Thyroid gland (tissue), 4 donors: ENCODE measurements around the gene GCNT1. TPM values are rescaled to one million over a fixed set of nuclear protein-coding genes. Genes with fewer than 3 reads are reported as not detected.
"Not testable (repeated sequence)": the region's sequence is repeated elsewhere in the genome, so short reads cannot be mapped to it uniquely, and the experiment has no call there.

Source experiments
- DNase-seq, 2 donors: peaks; one replicate each; pipeline ENCODE4 v3.0.0-alpha.2; 2019
- H3K27ac ChIP-seq, 3 donors: fragments of 200-600 bp; sonication (generic); 1 replicate in 2 of 3; 2 replicates in 1 of 3; pipeline ENCODE4 v1.5.1; 2016 to 2019; ENCODE audit warnings: mild to moderate bottlenecking in 1 of 3, moderate library complexity in 1 of 3
- H3K27me3 ChIP-seq: fragments of 200-600 bp; sonication (generic); one replicate; pipeline ENCODE4 v1.5.1; 2019
- H3K36me3 ChIP-seq, 2 donors: fragments of 200-600 bp; sonication (generic); one replicate each; pipeline ENCODE4 v1.5.1; 2016 to 2019
- H3K4me1 ChIP-seq, 2 donors: fragments of 200-600 bp; sonication (generic); one replicate each; pipeline ENCODE4 v1.5.1; 2017 to 2019
- H3K4me3 ChIP-seq, 3 donors: fragments of 200-600 bp; sonication (generic); replicated peaks in 1 of 3; 1 replicate in 2 of 3; 2 replicates in 1 of 3; pipeline ENCODE4 v1.5.1; 2016; ENCODE audit warnings: mild to moderate bottlenecking in 1 of 3
- H3K9me3 ChIP-seq: fragments of 200-600 bp; sonication (generic); one replicate; pipeline ENCODE4 v1.5.1; 2017
- POLR2A ChIP-seq, 2 donors: fragments of 450-650 bp; IDR thresholded peaks; one replicate each; pipeline ENCODE4 v1.6.1; 2017; ENCODE audit warnings: antibody characterized with exemption in 2 of 2, mild to moderate bottlenecking in 2 of 2, moderate library complexity in 1 of 2
- WGBS, 2 donors: methylation state at CpG; one replicate each; pipeline ENCODE4 v1.1.5; 2017; 5-methylcytosine and 5-hydroxymethylcytosine counted together
- intact Hi-C: fragments of 100-400 bp; cut with DNase I; formaldehyde crosslinking; loops from one replicate; pipeline ENCODE4 v1.15.1; 2023
- total RNA-seq, 4 donors: library from RNA; depleted of rRNA; stranded (reverse); fragments of >200 nt; gene quantifications; one replicate each; pipeline ENCODE4 v1.2.3, GENCODE V29; 2016
- TF ChIP-seq, protein P1 (sequence below), 6 experiments: fragments of 200-600 bp in 3 of 6; fragments of 450-650 bp in 3 of 6; sonication (generic) in 3 of 6; IDR thresholded peaks; one replicate each; pipeline ENCODE4 v1.5.1; 2016 to 2019; ENCODE audit warnings: antibody characterized with exemption in 6 of 6, mild to moderate bottlenecking in 2 of 6, inconsistent platforms in 1 of 6, moderate library complexity in 1 of 6

Gene GCNT1
- total RNA-seq, 4 donors from 2014 or later, result 15.4 to 340 (median 30.9) TPM

DNA sequence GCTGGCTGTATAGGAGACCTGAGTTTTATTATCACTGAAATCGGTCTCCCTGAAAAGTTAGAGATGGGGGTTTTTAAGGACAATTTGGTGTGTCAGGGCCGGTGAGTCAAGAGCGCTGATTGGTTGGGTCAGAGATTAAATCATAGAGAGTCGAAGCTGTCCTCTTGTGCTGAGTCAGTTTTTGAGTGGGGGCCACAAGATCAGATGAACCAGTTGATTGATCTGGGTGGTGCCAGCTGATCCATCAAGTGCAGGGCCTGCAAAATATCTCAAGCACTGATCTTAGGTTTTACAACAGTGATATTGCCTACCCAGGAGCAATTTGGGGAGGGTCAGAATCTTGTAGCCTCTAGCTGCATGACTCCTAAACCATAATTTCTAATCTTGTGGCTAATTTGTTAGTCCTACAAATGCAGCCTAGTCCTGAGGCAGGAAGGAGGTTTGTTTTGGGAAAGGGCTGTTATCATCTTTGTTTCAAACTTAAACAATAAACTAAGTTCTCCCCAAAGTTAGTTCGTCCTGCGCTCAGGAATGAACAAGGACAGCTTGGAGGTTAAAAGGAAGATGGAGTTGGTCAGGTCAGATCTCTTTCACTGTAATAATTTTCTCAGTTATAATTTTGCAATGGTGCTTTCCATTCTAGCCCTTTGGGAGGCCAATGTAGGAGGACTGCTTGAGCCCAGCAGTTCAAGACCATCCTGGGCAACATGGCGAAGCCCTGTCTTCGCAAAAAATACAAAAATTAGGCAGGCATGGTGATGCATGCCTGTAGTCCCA is 33.1 kb upstream of the GCNT1 start:
- intact Hi-C loops, result no loop called here
- Histone ChIP-seq H3K4me3 (no peak overlapping the region), H3K27me3 (no peaks in the 10 kb centered on the region), H3K9me3 (no peaks in the 10 kb centered on the region), H3K4me1 (no peaks in the 10 kb centered on the region), H3K36me3 (no peaks in the 10 kb centered on the region), H3K27ac (no peak overlapping the region)
- 91 to 95% methylated on average over 8 of the region's 8 CpGs for WGBS, 2 donors
- DNase-seq, result no peak
- TF ChIP-seq, protein P1, sequence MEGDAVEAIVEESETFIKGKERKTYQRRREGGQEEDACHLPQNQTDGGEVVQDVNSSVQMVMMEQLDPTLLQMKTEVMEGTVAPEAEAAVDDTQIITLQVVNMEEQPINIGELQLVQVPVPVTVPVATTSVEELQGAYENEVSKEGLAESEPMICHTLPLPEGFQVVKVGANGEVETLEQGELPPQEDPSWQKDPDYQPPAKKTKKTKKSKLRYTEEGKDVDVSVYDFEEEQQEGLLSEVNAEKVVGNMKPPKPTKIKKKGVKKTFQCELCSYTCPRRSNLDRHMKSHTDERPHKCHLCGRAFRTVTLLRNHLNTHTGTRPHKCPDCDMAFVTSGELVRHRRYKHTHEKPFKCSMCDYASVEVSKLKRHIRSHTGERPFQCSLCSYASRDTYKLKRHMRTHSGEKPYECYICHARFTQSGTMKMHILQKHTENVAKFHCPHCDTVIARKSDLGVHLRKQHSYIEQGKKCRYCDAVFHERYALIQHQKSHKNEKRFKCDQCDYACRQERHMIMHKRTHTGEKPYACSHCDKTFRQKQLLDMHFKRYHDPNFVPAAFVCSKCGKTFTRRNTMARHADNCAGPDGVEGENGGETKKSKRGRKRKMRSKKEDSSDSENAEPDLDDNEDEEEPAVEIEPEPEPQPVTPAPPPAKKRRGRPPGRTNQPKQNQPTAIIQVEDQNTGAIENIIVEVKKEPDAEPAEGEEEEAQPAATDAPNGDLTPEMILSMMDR (IDR thresholded peaks at IDR 0.05), result no peak
- no peak for TF ChIP-seq POLR2A (IDR thresholded peaks at IDR 0.05)

- Histone ChIP-seq H3K27ac (no peak overlapping the region), H3K27me3 (no peaks in the 10 kb centered on the region), H3K36me3 (no peaks in the 10 kb centered on the region), H3K4me1 (no peaks in the 10 kb centered on the region), H3K4me3 (no peak overlapping the region), H3K9me3 (no peaks in the 10 kb centered on the region)
- no peak for TF ChIP-seq POLR2A (IDR thresholded peaks at IDR 0.05)
- TF ChIP-seq, protein P1 (IDR thresholded peaks at IDR 0.05), result no peak
- intact Hi-C loops, result no loop called here
- DNase-seq, result no peak
- WGBS, 2 donors, result 78 to 91% methylated on average over 7 of the region's 7 CpGs
These were observed 32.1 kb upstream of the GCNT1 start for GRCh38 chr9:76426807-76427419.

GRCh38 chr9:76431601-76432000 is 27.4 kb upstream of the GCNT1 start:
- DNase-seq, result no peak
- WGBS, 2 donors, result 86 to 88% methylated on average over 7 to 8 of the region's 8 CpGs
- H3K36me3 ChIP-seq, result no peaks in the 10 kb centered on the region
- no peaks in the 10 kb centered on the region for H3K9me3 ChIP-seq
- intact Hi-C loops, result no loop called here
- H3K4me1 ChIP-seq, result no peaks in the 10 kb centered on the region
- no peaks in the 10 kb centered on the region for H3K27me3 ChIP-seq
- TF ChIP-seq, protein P1 (IDR thresholded peaks at IDR 0.05), result no peak
- no peak for TF ChIP-seq POLR2A (IDR thresholded peaks at IDR 0.05)
- H3K4me3 ChIP-seq, result no peak overlapping the region
- H3K27ac ChIP-seq, result no peak overlapping the region

DNA sequence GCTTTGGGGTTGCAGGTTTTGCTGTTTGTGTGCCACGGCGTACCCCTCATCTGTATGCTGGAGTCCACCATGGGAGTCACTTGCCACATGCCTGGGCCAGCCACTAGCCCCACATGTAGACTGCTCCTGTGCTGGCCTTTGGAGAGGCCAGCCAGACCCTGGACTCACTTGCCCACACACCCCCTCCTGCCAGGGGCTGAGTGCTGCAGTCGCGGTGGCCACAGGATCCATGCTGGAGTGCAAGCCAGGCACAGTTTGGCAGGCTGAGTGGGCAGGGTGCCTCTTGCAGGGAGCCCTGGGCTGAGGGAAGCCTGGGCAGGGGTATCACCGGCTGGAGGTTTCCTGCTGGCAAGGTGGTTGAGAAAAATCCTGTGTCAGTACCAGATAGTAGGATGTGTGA is 25.6 kb upstream of the GCNT1 start:
- H3K27ac ChIP-seq, result no peak overlapping the region
- H3K9me3 ChIP-seq, result no peaks in the 10 kb centered on the region
- intact Hi-C loops, result no loop called here
- no peaks in the 10 kb centered on the region for H3K27me3 ChIP-seq
- H3K4me1 ChIP-seq, result no peaks in the 10 kb centered on the region
- no peak overlapping the region for H3K4me3 ChIP-seq
- WGBS, 2 donors, result 85 to 90% methylated on average over 3 to 4 of the region's 5 CpGs
- TF ChIP-seq, protein P1 (IDR thresholded peaks at IDR 0.05), result no peak
- no peak for TF ChIP-seq POLR2A (IDR thresholded peaks at IDR 0.05)
- no peaks in the 10 kb centered on the region for H3K36me3 ChIP-seq
- DNase-seq, result no peak

- intact Hi-C loops, result no loop called here
- DNase-seq, result no peak
- no peak overlapping the region for H3K27ac ChIP-seq
- H3K4me3 ChIP-seq, result no peak overlapping the region
- WGBS, 2 donors, result 88 to 94% methylated on average over 3 of the region's 3 CpGs
- H3K9me3 ChIP-seq, result no peaks in the 10 kb centered on the region
- H3K36me3 ChIP-seq, result no peaks in the 10 kb centered on the region
- no peak for TF ChIP-seq POLR2A (IDR thresholded peaks at IDR 0.05)
- TF ChIP-seq, protein P1 (IDR thresholded peaks at IDR 0.05), result no peak
- no peaks in the 10 kb centered on the region for H3K4me1 ChIP-seq
- H3K27me3 ChIP-seq, result no peaks in the 10 kb centered on the region
These were observed 25.1 kb upstream of the GCNT1 start for GRCh38 chr9:76433836-76434235.

DNA sequence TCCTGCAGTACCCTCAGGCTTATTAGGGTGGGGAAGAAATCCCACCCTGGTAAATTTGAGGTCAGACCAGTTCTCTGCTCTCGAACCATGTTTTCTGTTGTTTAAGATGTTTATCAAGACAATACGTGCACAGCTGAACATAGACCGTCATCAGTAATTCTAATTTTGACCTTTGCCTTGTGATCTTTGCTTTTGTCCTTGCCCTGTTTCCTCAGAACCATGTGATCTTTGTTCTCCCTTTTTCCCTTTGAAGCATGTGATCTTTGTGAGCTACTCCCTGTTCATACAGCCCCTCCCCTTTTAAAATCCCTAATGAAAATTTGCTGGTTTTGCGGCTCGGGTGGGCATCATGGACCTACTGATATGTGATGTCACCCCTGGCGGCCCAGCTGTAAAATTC is 24.1 kb upstream of the GCNT1 start:
- H3K4me3 ChIP-seq, DNase-seq, H3K4me1 ChIP-seq, H3K27ac ChIP-seq, intact Hi-C loops, H3K9me3 ChIP-seq, H3K36me3 ChIP-seq, H3K27me3 ChIP-seq: not testable (repeated sequence)
- WGBS, 2 donors, result 93 to 97% methylated on average over 6 of the region's 6 CpGs

DNA sequence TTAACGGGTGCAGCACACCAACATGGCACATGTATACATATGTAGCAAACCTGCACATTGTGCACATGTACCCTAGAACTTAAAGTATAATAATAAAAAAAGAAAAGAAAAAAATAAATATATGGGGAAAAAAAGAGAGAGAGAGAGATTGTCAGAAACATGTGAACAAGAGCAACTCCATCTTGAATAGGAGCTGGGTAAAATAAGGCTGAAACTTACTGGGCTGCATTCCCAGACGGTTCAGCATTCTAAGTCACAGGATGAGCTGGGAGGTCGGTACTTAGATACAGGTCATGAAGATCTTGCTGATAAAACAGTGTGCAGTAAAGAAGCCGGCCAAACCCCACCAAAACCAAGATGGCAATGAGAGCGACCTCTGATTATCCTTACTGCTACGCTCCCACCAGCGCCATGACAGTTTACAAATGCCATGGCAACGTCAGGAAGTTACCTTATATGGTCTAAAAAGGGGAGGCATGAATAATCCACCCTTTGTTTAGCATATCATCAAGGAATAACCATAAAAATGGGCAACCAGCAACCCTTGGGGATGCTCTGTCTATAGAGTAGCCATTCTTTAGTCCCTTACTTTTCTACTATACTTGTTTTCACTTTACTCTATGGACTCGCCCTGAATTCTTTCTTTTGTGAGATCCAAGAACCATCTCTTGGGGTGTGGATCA is 21.8 kb upstream of the GCNT1 start:
- H3K27me3 ChIP-seq, DNase-seq, H3K4me3 ChIP-seq, H3K27ac ChIP-seq, H3K36me3 ChIP-seq, H3K9me3 ChIP-seq, H3K4me1 ChIP-seq, intact Hi-C loops: not testable (repeated sequence)
- 81 to 85% methylated on average over 9 of the region's 9 CpGs for WGBS, 2 donors
